ENCODE data around the gene DCAF11.

Gene DCAF11

GRCh38 chr14:24172261-24172860, 57.8 kb downstream of the DCAF11 start:
- no peak for DNase-seq (ENCODE audit: low read depth)
- no peak overlapping the region for H3K4me3 ChIP-seq (ENCODE audit: low read length)
- no peak for TF ChIP-seq CTCF (IDR thresholded peaks at IDR 0.05; ENCODE audit: insufficient read depth, low read depth, low read length, missing control alignments)

- H3K4me3 ChIP-seq (ENCODE audit: low read length): no peak overlapping the region
- TF ChIP-seq CTCF (IDR thresholded peaks at IDR 0.05; ENCODE audit: insufficient read depth, low read depth, low read length, missing control alignments): no peak
- no peak for DNase-seq (ENCODE audit: low read depth)
These were observed 58.3 kb downstream of the DCAF11 start for GRCh38 chr14:24172871-24173281.

All from epithelial cell of esophagus (primary cell).